Suprapubic skin (tissue), 4 donors: Measurements from ENCODE around the gene ARFRP1. TPM values are rescaled to one million over a fixed set of nuclear protein-coding genes. Genes with fewer than 3 reads are reported as not detected.

Experiments
- DNase-seq, 2 donors: peaks; one replicate each; pipeline ENCODE4 v3.0.0-alpha.2; 2019; ENCODE audit warnings: low spot score in 2 of 2
- H3K27ac ChIP-seq: fragments of 200-600 bp; sonication (generic); one replicate; pipeline ENCODE4 v1.5.1; 2019
- H3K27me3 ChIP-seq: fragments of 200-600 bp; sonication (generic); one replicate; pipeline ENCODE4 v1.5.1; 2019
- H3K36me3 ChIP-seq: fragments of 200-600 bp; sonication (generic); one replicate; pipeline ENCODE4 v1.5.1; 2019
- H3K4me1 ChIP-seq: fragments of 200-600 bp; sonication (generic); one replicate; pipeline ENCODE4 v1.5.1; 2019
- H3K4me3 ChIP-seq: fragments of 200-600 bp; sonication (generic); one replicate; pipeline ENCODE4 v1.5.1; 2019; ENCODE audit warnings: mild to moderate bottlenecking
- H3K9me3 ChIP-seq: fragments of 200-600 bp; sonication (generic); one replicate; pipeline ENCODE4 v1.5.1; 2019
- EP300 ChIP-seq: sonication (generic); formaldehyde crosslinking; IDR thresholded peaks from one replicate; pipeline ENCODE4 v1.6.1; 2017; ENCODE audit warnings: antibody characterized with exemption
- POLR2A ChIP-seq, 2 donors: fragments of 450-650 bp; IDR thresholded peaks; one replicate each; pipeline ENCODE4 v1.6.1; 2017; ENCODE audit warnings: antibody characterized with exemption in 2 of 2, mild to moderate bottlenecking in 2 of 2, moderate library complexity in 2 of 2
- POLR2AphosphoS5 ChIP-seq, 3 donors: sonication (generic); formaldehyde crosslinking; IDR thresholded peaks; one replicate each; pipeline ENCODE4 v1.6.1; 2017; ENCODE audit warnings: antibody characterized with exemption in 3 of 3
- WGBS: methylation state at CpG from one replicate; pipeline ENCODE4 v1.1.5; 2018; 5-methylcytosine and 5-hydroxymethylcytosine counted together
- total RNA-seq, 4 donors: library from RNA; depleted of rRNA; stranded (reverse); fragments of >200 nt; gene quantifications; one replicate each; pipeline ENCODE4 v1.1.0, GENCODE V29; 2016
- TF ChIP-seq, protein P1 (sequence below), 2 donors: fragments of 200-600 bp in 1 of 2; fragments of 450-650 bp in 1 of 2; sonication (generic) in 1 of 2; IDR thresholded peaks; one replicate each; pipeline ENCODE4 v1.5.1; 2016 to 2019; ENCODE audit warnings: antibody characterized with exemption in 2 of 2, mild to moderate bottlenecking in 1 of 2, moderate library complexity in 1 of 2

ARFRP1 gene
- total RNA-seq, 4 donors from 2014 or later: 22.1 to 31.9 (median 27.6) TPM

- TF ChIP-seq, protein P1, sequence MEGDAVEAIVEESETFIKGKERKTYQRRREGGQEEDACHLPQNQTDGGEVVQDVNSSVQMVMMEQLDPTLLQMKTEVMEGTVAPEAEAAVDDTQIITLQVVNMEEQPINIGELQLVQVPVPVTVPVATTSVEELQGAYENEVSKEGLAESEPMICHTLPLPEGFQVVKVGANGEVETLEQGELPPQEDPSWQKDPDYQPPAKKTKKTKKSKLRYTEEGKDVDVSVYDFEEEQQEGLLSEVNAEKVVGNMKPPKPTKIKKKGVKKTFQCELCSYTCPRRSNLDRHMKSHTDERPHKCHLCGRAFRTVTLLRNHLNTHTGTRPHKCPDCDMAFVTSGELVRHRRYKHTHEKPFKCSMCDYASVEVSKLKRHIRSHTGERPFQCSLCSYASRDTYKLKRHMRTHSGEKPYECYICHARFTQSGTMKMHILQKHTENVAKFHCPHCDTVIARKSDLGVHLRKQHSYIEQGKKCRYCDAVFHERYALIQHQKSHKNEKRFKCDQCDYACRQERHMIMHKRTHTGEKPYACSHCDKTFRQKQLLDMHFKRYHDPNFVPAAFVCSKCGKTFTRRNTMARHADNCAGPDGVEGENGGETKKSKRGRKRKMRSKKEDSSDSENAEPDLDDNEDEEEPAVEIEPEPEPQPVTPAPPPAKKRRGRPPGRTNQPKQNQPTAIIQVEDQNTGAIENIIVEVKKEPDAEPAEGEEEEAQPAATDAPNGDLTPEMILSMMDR (IDR thresholded peaks at IDR 0.05): no peak
- TF ChIP-seq POLR2AphosphoS5 (IDR thresholded peaks at IDR 0.05) (no peak), EP300 (no peak), POLR2A (IDR thresholded peaks at IDR 0.05) (no peak)
- WGBS: 85% methylated on average over 25 of the region's 31 CpGs
- Histone ChIP-seq H3K36me3 (peaks cover 21% of the 10 kb centered on the region), H3K27ac (no peak overlapping the region), H3K4me3 (no peak overlapping the region), H3K9me3 (no peaks in the 10 kb centered on the region), H3K27me3 (no peaks in the 10 kb centered on the region), H3K4me1 (peaks cover 30% of the 10 kb centered on the region)
- DNase-seq: no peak
Observed at GRCh38 chr20:63743210-63743970, 35.6 kb upstream of the ARFRP1 start.

DNA sequence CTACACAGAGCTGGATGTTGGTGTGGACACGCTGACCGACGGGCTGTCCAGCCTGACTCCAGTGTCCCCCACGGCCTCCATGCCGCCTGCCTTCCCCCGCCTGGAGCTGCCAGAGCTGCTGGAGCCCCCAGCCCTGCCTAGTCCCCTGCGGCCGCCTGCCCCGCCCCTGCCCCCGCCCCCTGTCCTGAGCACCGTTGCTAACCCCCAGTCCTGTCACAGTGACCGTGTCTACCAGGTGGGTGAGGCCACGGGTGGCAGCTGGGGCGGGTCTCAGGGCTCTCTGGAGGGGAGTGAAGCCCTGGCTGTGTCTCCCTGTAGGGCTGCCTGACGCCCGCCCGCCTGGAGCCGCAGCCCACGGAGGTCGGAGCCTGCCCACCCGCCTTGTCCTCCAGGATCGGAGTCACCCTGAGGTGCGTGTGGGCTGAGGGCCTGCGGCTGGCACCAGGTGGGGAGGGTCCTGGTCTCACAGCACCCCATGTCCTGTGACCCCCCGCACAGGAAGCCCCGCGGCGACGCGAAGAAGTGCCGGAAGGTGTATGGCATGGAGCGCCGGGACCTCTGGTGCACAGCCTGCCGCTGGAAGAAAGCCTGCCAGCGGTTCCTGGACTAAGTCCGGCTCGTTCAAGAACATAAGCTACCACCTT lies 34.7 kb upstream of the ARFRP1 start:
- WGBS: 73% methylated on average over 2 of the region's 37 CpGs
- Histone ChIP-seq H3K36me3 (peaks cover 21% of the 10 kb centered on the region), H3K27ac (no peak overlapping the region), H3K4me3 (peak overlapping the region; percentile 74), H3K27me3 (no peaks in the 10 kb centered on the region), H3K4me1 (peaks cover 39% of the 10 kb centered on the region), H3K9me3 (no peaks in the 10 kb centered on the region)
- DNase-seq: peak in 1 of 2 donors; percentile 80
- TF ChIP-seq POLR2AphosphoS5 (IDR thresholded peaks at IDR 0.05) (no peak), POLR2A (IDR thresholded peaks at IDR 0.05) (no peak), EP300 (no peak)
- TF ChIP-seq, protein P1 (IDR thresholded peaks at IDR 0.05): no peak

GRCh38 chr20:63741676-63742380 lies 34.1 kb upstream of the ARFRP1 start:
- peak overlapping the region; percentile 74 for H3K4me3 ChIP-seq
- no peak for TF ChIP-seq EP300
- TF ChIP-seq, protein P1 (IDR thresholded peaks at IDR 0.05): no peak
- no peak for TF ChIP-seq POLR2A (IDR thresholded peaks at IDR 0.05)
- TF ChIP-seq POLR2AphosphoS5 (IDR thresholded peaks at IDR 0.05): no peak

DNA sequence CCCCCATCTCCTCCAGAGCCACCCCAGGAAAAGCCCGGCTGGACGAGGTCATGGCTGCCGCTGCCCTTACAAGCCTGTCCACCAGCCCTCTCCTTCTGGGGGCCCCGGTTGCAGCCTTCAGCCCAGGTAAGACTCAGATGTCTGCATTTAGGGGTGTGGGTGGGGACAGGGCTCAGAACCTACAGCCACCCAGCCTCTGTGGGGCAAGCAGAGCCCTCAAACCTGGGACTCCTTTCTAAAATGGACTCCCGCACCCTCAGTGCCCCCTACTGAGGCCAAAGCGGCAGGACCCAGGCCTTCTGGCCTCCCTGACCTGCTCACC lies 33.5 kb upstream of the ARFRP1 start:
- Histone ChIP-seq H3K27me3 (no peaks in the 10 kb centered on the region), H3K4me1 (peaks cover 51% of the 10 kb centered on the region), H3K9me3 (no peaks in the 10 kb centered on the region), H3K4me3 (peak overlapping the region; percentile 74), H3K27ac (peak overlapping the region; percentile 89), H3K36me3 (peaks cover 21% of the 10 kb centered on the region)
- TF ChIP-seq, protein P1 (IDR thresholded peaks at IDR 0.05): no peak
- no peak for TF ChIP-seq POLR2A (IDR thresholded peaks at IDR 0.05)
- TF ChIP-seq POLR2AphosphoS5 (IDR thresholded peaks at IDR 0.05): no peak
- TF ChIP-seq EP300: no peak
- DNase-seq: no peak
- WGBS: 18% methylated on average over 3 of the region's 6 CpGs

More at GRCh38 chr20:63741676-63742380, 34.1 kb upstream of the ARFRP1 start:
- H3K4me1 ChIP-seq: peaks cover 46% of the 10 kb centered on the region
- peaks cover 21% of the 10 kb centered on the region for H3K36me3 ChIP-seq
- 76% methylated on average over 7 of the region's 30 CpGs for WGBS
- H3K27me3 ChIP-seq: no peaks in the 10 kb centered on the region
- no peaks in the 10 kb centered on the region for H3K9me3 ChIP-seq
- no peak for DNase-seq
- H3K27ac ChIP-seq: peak overlapping the region; percentile 89
